Body of pancreas (tissue), 4 donors: ENCODE results near the gene GRIK3.

Experiments
- POLR2A ChIP-seq, 3 donors: fragments of 450-650 bp; IDR thresholded peaks; one replicate each; pipeline ENCODE4 v1.6.1; 2016; ENCODE audit warnings: antibody characterized with exemption in 3 of 3, mild to moderate bottlenecking in 2 of 3
- TF ChIP-seq, protein P1 (sequence below), 7 experiments: fragments of 450-650 bp in 4 of 7; fragments of 200-600 bp in 3 of 7; sonication (generic) in 3 of 7; IDR thresholded peaks; one replicate each; pipeline ENCODE4 v1.5.1; 2016 to 2019; ENCODE audit warnings: antibody characterized with exemption in 7 of 7

- TF ChIP-seq, protein P1, sequence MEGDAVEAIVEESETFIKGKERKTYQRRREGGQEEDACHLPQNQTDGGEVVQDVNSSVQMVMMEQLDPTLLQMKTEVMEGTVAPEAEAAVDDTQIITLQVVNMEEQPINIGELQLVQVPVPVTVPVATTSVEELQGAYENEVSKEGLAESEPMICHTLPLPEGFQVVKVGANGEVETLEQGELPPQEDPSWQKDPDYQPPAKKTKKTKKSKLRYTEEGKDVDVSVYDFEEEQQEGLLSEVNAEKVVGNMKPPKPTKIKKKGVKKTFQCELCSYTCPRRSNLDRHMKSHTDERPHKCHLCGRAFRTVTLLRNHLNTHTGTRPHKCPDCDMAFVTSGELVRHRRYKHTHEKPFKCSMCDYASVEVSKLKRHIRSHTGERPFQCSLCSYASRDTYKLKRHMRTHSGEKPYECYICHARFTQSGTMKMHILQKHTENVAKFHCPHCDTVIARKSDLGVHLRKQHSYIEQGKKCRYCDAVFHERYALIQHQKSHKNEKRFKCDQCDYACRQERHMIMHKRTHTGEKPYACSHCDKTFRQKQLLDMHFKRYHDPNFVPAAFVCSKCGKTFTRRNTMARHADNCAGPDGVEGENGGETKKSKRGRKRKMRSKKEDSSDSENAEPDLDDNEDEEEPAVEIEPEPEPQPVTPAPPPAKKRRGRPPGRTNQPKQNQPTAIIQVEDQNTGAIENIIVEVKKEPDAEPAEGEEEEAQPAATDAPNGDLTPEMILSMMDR (IDR thresholded peaks at IDR 0.05), result no peak
- no peak for TF ChIP-seq POLR2A (IDR thresholded peaks at IDR 0.05)
These were observed 246.9 kb downstream of the GRIK3 start for GRCh38 chr1:36787312-36787913.
